Breast epithelium (tissue), 4 donors: ENCODE measurements around the gene PKD1L1. TPM values are rescaled to one million over a fixed set of nuclear protein-coding genes. Genes with fewer than 3 reads are reported as not detected.

Experiments used
- DNase-seq, 2 donors: peaks; one replicate each; pipeline ENCODE4 v3.0.0-alpha.2; 2019; ENCODE audit warnings: low spot score in 2 of 2
- H3K27ac ChIP-seq, 2 donors: fragments of 200-600 bp; sonication (generic) in 1 of 2; one replicate each; pipeline ENCODE4 v1.5.1; 2016 to 2019; ENCODE audit warnings: mild to moderate bottlenecking in 1 of 2
- H3K27me3 ChIP-seq, 2 donors: fragments of 200-600 bp; sonication (generic) in 1 of 2; one replicate each; pipeline versions ENCODE4 v1.5.1 to v1.6.0; 2017 to 2019; ENCODE audit warnings: control low read depth in 1 of 2, mild to moderate bottlenecking in 1 of 2
- H3K36me3 ChIP-seq: fragments of 200-600 bp; one replicate; pipeline ENCODE4 v1.5.1; 2019
- H3K4me1 ChIP-seq, 2 donors: fragments of 200-600 bp; sonication (generic); one replicate each; pipeline ENCODE4 v1.5.1; 2016 to 2019; ENCODE audit warnings: control low read depth in 1 of 2
- H3K4me3 ChIP-seq, 3 donors: fragments of 200-600 bp; sonication (generic); 1 replicate in 2 of 3; 2 replicates in 1 of 3; pipeline ENCODE4 v1.5.1; 2016 to 2019; ENCODE audit warnings: mild to moderate bottlenecking in 3 of 3, moderate library complexity in 2 of 3
- H3K9me3 ChIP-seq, 2 donors: fragments of 200-600 bp; sonication (generic) in 1 of 2; one replicate each; pipeline ENCODE4 v1.5.1; 2016 to 2019; ENCODE audit warnings: control low read depth in 1 of 2
- CTCF ChIP-seq, 3 donors: fragments of 450-650 bp; IDR thresholded peaks; one replicate each; pipeline ENCODE4 v1.5.1; 2016 to 2017; ENCODE audit warnings: antibody characterized with exemption in 3 of 3, mild to moderate bottlenecking in 3 of 3, moderate library complexity in 3 of 3
- POLR2A ChIP-seq: fragments of 450-650 bp; IDR thresholded peaks from one replicate; pipeline ENCODE4 v1.6.1; 2016; ENCODE audit warnings: antibody characterized with exemption, mild to moderate bottlenecking, moderate library complexity
- POLR2AphosphoS5 ChIP-seq, 3 donors: sonication (generic); formaldehyde crosslinking; IDR thresholded peaks; one replicate each; pipeline ENCODE4 v1.6.1; 2017; ENCODE audit warnings: antibody characterized with exemption in 3 of 3
- intact Hi-C: fragments of 100-400 bp; cut with DNase I; formaldehyde crosslinking; loops from one replicate; pipeline ENCODE4 v1.15.1; 2023; ENCODE audit warnings: low total_unique reads
- total RNA-seq, 3 donors: library from RNA; depleted of rRNA; stranded (reverse); fragments of >200 nt; gene quantifications; one replicate each; pipeline ENCODE4 v1.1.0, GENCODE V29; 2016

PKD1L1 gene
- total RNA-seq, 3 donors from 2014 or later = 0.32 to 0.44 (median 0.33) TPM

- no peak for DNase-seq
- Histone ChIP-seq H3K9me3 (no peaks in the 10 kb centered on the region), H3K27ac (no peak overlapping the region), H3K4me3 (no peak overlapping the region), H3K36me3 (no peaks in the 10 kb centered on the region), H3K4me1 (no peaks in the 10 kb centered on the region), H3K27me3 (no peaks in the 10 kb centered on the region)
- TF ChIP-seq CTCF (IDR thresholded peaks at IDR 0.05) (no peak), POLR2A (no peak), POLR2AphosphoS5 (IDR thresholded peaks at IDR 0.05) (no peak)
- intact Hi-C loops = no loop called here
These were observed 168.9 kb downstream of the PKD1L1 start for GRCh38 chr7:47779341-47779771.

- TF ChIP-seq POLR2AphosphoS5 (IDR thresholded peaks at IDR 0.05) = no peak
- no peak for TF ChIP-seq CTCF (IDR thresholded peaks at IDR 0.05)
- no peak for TF ChIP-seq POLR2A
- no peaks in the 10 kb centered on the region for H3K4me1 ChIP-seq
- intact Hi-C loops = no loop called here
- H3K9me3 ChIP-seq = no peaks in the 10 kb centered on the region
- no peak overlapping the region for H3K27ac ChIP-seq
- H3K4me3 ChIP-seq = no peak overlapping the region
- H3K27me3 ChIP-seq = no peaks in the 10 kb centered on the region
- H3K36me3 ChIP-seq = no peaks in the 10 kb centered on the region
- no peak for DNase-seq
These were observed 170.1 kb downstream of the PKD1L1 start for GRCh38 chr7:47778153-47778661.

- Histone ChIP-seq H3K9me3 (no peaks in the 10 kb centered on the region), H3K27me3 (no peaks in the 10 kb centered on the region)
These were observed 170.6 kb downstream of the PKD1L1 start for GRCh38 chr7:47777531-47778152.

GRCh38 chr7:47776335-47776734 lies 171.9 kb downstream of the PKD1L1 start:
- no peak overlapping the region for H3K4me3 ChIP-seq
- no peaks in the 10 kb centered on the region for H3K4me1 ChIP-seq
- TF ChIP-seq POLR2AphosphoS5 (IDR thresholded peaks at IDR 0.05) (no peak), CTCF (IDR thresholded peaks at IDR 0.05) (no peak), POLR2A (no peak)
- H3K27me3 ChIP-seq = no peaks in the 10 kb centered on the region
- no peaks in the 10 kb centered on the region for H3K9me3 ChIP-seq
- DNase-seq = no peak
- no peaks in the 10 kb centered on the region for H3K36me3 ChIP-seq
- intact Hi-C loops = no loop called here
- no peak overlapping the region for H3K27ac ChIP-seq

More at GRCh38 chr7:47777531-47778152, 170.6 kb downstream of the PKD1L1 start:
- Histone ChIP-seq H3K4me1 (no peaks in the 10 kb centered on the region), H3K36me3 (no peaks in the 10 kb centered on the region), H3K27ac (no peak overlapping the region), H3K4me3 (no peak overlapping the region)
- TF ChIP-seq POLR2AphosphoS5 (IDR thresholded peaks at IDR 0.05) = no peak
- TF ChIP-seq POLR2A = no peak
- no peak for TF ChIP-seq CTCF (IDR thresholded peaks at IDR 0.05)
- DNase-seq = no peak
- intact Hi-C loops = no loop called here

- H3K9me3 ChIP-seq = no peaks in the 10 kb centered on the region
- H3K4me3 ChIP-seq = no peak overlapping the region
- no peak overlapping the region for H3K27ac ChIP-seq
- no peaks in the 10 kb centered on the region for H3K27me3 ChIP-seq
- H3K36me3 ChIP-seq = no peaks in the 10 kb centered on the region
- intact Hi-C loops = no loop called here
- no peaks in the 10 kb centered on the region for H3K4me1 ChIP-seq
- TF ChIP-seq POLR2AphosphoS5 (IDR thresholded peaks at IDR 0.05) = no peak
- TF ChIP-seq POLR2A = no peak
- TF ChIP-seq CTCF (IDR thresholded peaks at IDR 0.05) = no peak
- no peak for DNase-seq
These were observed 173.0 kb downstream of the PKD1L1 start for GRCh38 chr7:47775238-47775637.
